Measurements from ENCODE around the gene ZFP69. TPM values are rescaled to one million over a fixed set of nuclear protein-coding genes. Genes with fewer than 3 reads are reported as not detected.
"Not testable (repeated sequence)": the region's sequence is repeated elsewhere in the genome, so short reads cannot be mapped to it uniquely, and the experiment has no call there.

Gene ZFP69
- total and polyA plus RNA-seq, 7 donors, result 0.92 to 7.2 (median 2.5) TPM

- WGBS, 2 donors, result 99% methylated on average over 4 of the region's 4 CpGs
- no peak for DNase-seq
- H3K27ac ChIP-seq, result no peak overlapping the region
- H3K9me3 ChIP-seq, result peaks cover 17 to 42% (median 18%) of the 10 kb centered on the region in 4 donors
- intact Hi-C loops (cut with DNase I), result no loop called here
- H3K36me3 ChIP-seq, result peaks cover 15 to 67% (median 35%) of the 10 kb centered on the region in 4 donors
- no peak overlapping the region for H3K4me3 ChIP-seq
- no peaks in the 10 kb centered on the region for H3K4me1 ChIP-seq
- H3K27me3 ChIP-seq, result no peaks in the 10 kb centered on the region
- TF ChIP-seq POLR2AphosphoS5 (IDR thresholded peaks at IDR 0.05), result no peak
- TF ChIP-seq, protein P1, sequence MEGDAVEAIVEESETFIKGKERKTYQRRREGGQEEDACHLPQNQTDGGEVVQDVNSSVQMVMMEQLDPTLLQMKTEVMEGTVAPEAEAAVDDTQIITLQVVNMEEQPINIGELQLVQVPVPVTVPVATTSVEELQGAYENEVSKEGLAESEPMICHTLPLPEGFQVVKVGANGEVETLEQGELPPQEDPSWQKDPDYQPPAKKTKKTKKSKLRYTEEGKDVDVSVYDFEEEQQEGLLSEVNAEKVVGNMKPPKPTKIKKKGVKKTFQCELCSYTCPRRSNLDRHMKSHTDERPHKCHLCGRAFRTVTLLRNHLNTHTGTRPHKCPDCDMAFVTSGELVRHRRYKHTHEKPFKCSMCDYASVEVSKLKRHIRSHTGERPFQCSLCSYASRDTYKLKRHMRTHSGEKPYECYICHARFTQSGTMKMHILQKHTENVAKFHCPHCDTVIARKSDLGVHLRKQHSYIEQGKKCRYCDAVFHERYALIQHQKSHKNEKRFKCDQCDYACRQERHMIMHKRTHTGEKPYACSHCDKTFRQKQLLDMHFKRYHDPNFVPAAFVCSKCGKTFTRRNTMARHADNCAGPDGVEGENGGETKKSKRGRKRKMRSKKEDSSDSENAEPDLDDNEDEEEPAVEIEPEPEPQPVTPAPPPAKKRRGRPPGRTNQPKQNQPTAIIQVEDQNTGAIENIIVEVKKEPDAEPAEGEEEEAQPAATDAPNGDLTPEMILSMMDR (IDR thresholded peaks at IDR 0.05), result no peak
Observed at GRCh38 chr1:40495315-40495903, 18.3 kb downstream of the ZFP69 start.

DNA sequence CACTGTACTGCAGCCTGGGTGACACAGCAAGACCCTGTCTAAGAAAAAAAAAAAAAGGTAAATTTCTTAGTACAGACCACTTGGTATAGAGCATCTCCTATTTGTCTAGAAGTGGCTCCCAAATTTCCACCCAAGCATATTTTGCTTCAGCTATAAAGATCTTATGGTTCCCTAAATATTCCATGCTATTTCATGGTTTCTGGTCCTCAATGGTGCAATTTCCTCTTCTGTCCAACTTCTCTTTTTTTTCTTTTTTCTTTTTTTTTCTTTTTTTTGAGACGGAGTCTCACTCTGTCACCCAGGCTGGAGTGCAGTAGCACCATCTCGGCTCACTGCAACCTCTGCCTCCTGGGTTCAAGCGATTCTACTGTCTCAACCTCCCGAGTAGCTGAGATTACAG lies 25.6 kb downstream of the ZFP69 start:
- H3K36me3 ChIP-seq, result not testable (repeated sequence)
- 95 to 96% methylated on average over 4 of the region's 4 CpGs for WGBS, 2 donors

GRCh38 chr1:40507973-40508372 lies 30.9 kb downstream of the ZFP69 start:
- no peaks in the 10 kb centered on the region for H3K36me3 ChIP-seq
- H3K9me3 ChIP-seq, result peaks cover 0 to 3% (median 0%) of the 10 kb centered on the region in 4 donors
- peak overlapping the region; percentile 43 to 83 (median 66) for H3K4me3 ChIP-seq
- TF ChIP-seq POLR2A (IDR thresholded peaks at IDR 0.05) (no peak), EP300 (IDR thresholded peaks at IDR 0.05) (no peak), POLR2AphosphoS5 (IDR thresholded peaks at IDR 0.05) (no peak)
- TF ChIP-seq, protein P1 (IDR thresholded peaks at IDR 0.05), result no peak
- intact Hi-C loops (cut with DNase I), result loop anchor here (2.0 kb wide), 1 partner anchor 59 kb away; no protein-coding TSS in a partner anchor
- H3K4me1 ChIP-seq, result peaks cover 0 to 16% (median 13%) of the 10 kb centered on the region in 4 donors
- WGBS, 2 donors, result 60 to 66% methylated on average over 6 of the region's 6 CpGs
- H3K27me3 ChIP-seq, result no peaks in the 10 kb centered on the region
- DNase-seq, result no peak
- peak overlapping the region; percentile 72 to 83 (median 80) for H3K27ac ChIP-seq

More for the DNA sequence above, 25.6 kb downstream of the ZFP69 start:
- H3K4me1 ChIP-seq; intact Hi-C loops (cut with DNase I); H3K27me3 ChIP-seq; H3K27ac ChIP-seq; DNase-seq; H3K4me3 ChIP-seq: not testable (repeated sequence)
- peaks cover 0 to 14% (median under 1%) of the 10 kb centered on the region in 4 donors for H3K9me3 ChIP-seq

DNA sequence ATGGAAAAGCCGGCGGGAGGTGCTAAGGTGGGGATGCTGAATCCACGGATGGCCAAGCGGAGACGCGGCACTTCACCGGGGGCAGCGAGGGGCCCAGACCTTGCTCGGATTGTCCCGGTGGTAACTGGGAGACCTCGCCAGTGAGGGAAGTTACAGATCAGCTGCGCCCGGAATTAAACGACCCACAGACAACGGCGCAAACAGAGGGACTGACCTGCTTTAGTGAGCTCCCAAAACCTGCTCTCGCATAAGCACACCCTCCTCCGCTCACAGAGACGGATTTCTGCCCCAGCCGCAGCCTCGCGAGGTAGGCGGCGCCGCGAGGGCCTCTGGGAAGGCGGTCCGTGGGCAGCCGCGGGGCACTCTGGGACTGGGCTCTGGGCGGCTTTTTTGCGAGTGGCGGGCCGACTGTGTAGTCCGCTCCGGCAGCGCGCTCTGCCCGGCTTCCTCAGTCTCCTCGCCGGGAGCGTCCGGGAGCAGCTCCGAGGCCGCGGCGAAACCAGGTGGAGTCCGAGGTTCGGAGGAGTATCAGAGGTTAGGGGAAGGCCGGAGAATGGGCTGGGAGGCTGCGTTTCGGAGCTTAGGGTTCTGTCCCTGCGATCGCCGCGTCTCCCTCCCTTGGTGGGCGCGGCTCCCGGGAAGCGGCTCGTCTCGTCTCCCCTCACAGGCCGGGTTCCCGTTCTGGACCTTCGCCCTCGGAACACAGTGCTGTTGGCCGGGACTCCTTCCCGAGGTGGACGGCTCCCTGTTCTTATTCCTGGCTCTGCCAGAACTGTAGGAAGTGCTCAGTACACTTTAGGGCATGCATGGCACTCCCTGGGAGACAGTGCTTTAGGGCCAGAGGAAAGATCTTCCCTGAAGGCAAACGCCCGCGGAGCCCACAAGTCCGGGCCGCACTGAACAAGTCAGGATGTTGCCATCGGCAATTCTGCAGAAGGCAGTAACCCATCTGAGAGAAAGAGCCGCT lies 31.6 kb downstream of the ZFP69 start, which contains the start of gene EXO5:
TSS of gene EXO5 (plus strand) at position 393 of the 967 bp plus-strand sequence. CDS start 5,778 bp downstream, outside the sequence.
- Histone ChIP-seq H3K27ac (peak within 1 kb of the TSS; percentile 72 to 83 (median 80)), H3K4me3 (peak within 1 kb of the TSS; percentile 43 to 83 (median 66)), H3K9me3 (peaks cover 0 to 3% (median 0%) of the 10 kb centered on the region in 4 donors), H3K4me1 (peaks cover 0 to 16% (median 13%) of the 10 kb centered on the region in 4 donors), H3K36me3 (no peaks in the 10 kb centered on the region), H3K27me3 (no peaks in the 10 kb centered on the region)
- peak; percentile 88 for DNase-seq
- 1% methylated on average over 76 of the region's 76 CpGs for WGBS, 2 donors
- TF ChIP-seq POLR2AphosphoS5 (IDR thresholded peaks at IDR 0.05), result peak; percentile 34 to 80 (median 65)
- no peak for TF ChIP-seq EP300 (IDR thresholded peaks at IDR 0.05)
- TF ChIP-seq POLR2A (IDR thresholded peaks at IDR 0.05), result peak in 1 of 2 donors; percentile 7
- TF ChIP-seq, protein P1 (IDR thresholded peaks at IDR 0.05), result no peak
- intact Hi-C loops (cut with DNase I), result loop anchor here (2.0 kb wide), 1 partner anchor 60 kb away; no protein-coding TSS in a partner anchor

DNA sequence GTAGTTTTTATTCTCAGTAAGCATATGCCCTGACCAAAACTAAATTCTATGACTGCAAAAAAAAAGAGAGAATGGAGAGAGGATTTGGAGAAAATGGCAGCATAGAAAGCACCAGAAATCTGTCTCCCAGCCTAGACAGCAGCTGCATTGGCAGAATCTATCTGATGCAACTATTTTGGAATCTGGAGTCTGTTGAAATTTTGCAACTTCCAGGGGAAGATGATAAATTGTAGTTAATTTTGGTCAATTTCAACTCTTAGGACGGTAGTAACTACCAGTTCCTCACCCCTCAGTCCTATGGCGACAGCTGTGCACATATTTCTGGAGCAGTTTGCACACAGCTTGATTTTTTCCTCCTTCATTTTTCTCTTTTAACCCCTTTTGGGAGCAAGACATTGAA lies 42.4 kb downstream of the ZFP69 start:
- Histone ChIP-seq H3K4me3 (no peak overlapping the region), H3K4me1 (no peaks in the 10 kb centered on the region), H3K27ac (no peak overlapping the region), H3K27me3 (no peaks in the 10 kb centered on the region), H3K9me3 (peaks cover 0 to 15% (median under 1%) of the 10 kb centered on the region in 4 donors), H3K36me3 (peaks cover 0 to 11% (median 8%) of the 10 kb centered on the region in 4 donors)
- intact Hi-C loops (cut with DNase I), result no loop called here
- TF ChIP-seq POLR2A (IDR thresholded peaks at IDR 0.05) (no peak), POLR2AphosphoS5 (IDR thresholded peaks at IDR 0.05) (no peak), EP300 (IDR thresholded peaks at IDR 0.05) (no peak)
- TF ChIP-seq, protein P1 (IDR thresholded peaks at IDR 0.05), result no peak
- 76 to 83% methylated on average over 2 of the region's 2 CpGs for WGBS, 2 donors
- no peak for DNase-seq

Data from sigmoid colon (tissue), 7 donors.